GM12891 (cell line): Measurements from ENCODE around the gene TMEM203.

ENCODE experiments used
- PAX5 ChIP-seq: IDR thresholded peaks from 2 replicates; pipeline ENCODE4 v1.6.1; 2011; ENCODE audit warnings: low read length, moderate library complexity, mild to moderate bottlenecking; ENCODE audit not compliant: insufficient read depth, severe bottlenecking
- POLR2A ChIP-seq: IDR thresholded peaks from 2 replicates; pipeline ENCODE4 v1.6.1; 2011; ENCODE audit warnings: low read depth, low read length, control low read depth
- POLR2AphosphoS5 ChIP-seq: IDR thresholded peaks from 2 replicates; pipeline ENCODE4 v1.6.1; 2011; ENCODE audit warnings: low read depth, low read length, control low read depth
- POU2F2 ChIP-seq: IDR thresholded peaks from 2 replicates; pipeline ENCODE4 v1.6.1; 2011; ENCODE audit warnings: low read depth, mild to moderate bottlenecking, control low read depth, low read length, moderate library complexity
- SPI1 ChIP-seq: IDR thresholded peaks from 2 replicates; pipeline ENCODE4 v1.6.1; 2011; ENCODE audit warnings: low read depth, low read length, control low read depth
- TAF1 ChIP-seq: IDR thresholded peaks from 2 replicates; pipeline ENCODE4 v1.6.1; 2011; ENCODE audit warnings: low read depth, low read length, control low read depth

GRCh38 chr9:137230705-137231371 lies 25.4 kb upstream of the TMEM203 start, which contains the start of gene SLC34A3:
- no peak for TF ChIP-seq POLR2A
- no peak for TF ChIP-seq TAF1
- no peak for TF ChIP-seq POLR2AphosphoS5
- no peak for TF ChIP-seq SPI1
- no peak for TF ChIP-seq PAX5
- TF ChIP-seq POU2F2 = no peak
